NCI-H1930 (cell line): ENCODE results near the gene BACE2.
"Not testable (repeated sequence)": the region's sequence is repeated elsewhere in the genome, so short reads cannot be mapped to it uniquely, and the experiment has no call there.

ENCODE experiments used
- DNase-seq, 2 experiments: peaks; one replicate each; lab custom pipeline; 2025; lab: John Stamatoyannopoulos, UW

The BACE2 gene

DNA sequence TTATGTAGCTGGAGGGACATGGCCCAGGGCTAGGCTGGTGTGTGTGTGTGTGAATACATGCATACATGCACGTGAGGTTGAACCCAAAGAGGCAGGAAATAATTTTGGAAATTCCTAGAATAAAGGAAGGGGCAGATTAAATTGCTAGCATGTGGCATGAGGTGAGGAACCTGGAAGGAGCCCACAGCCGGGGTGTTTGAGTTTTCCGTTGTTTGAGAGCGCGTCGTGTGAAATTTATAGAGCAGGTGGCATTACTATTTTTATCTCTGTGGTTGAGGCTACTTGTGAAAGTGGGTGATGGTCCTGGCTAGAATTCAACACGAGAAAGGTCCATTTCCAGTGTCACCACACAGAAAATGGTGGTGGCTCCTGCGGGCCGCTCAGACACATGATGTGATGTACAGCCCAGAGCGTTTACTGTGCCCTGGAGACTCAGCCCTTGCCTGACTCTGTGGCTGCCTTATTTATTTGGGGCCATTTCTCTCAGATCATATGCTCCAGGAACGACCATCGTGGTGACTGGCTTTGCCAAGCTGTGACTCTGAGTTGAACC is 48.0 kb downstream of the BACE2 start:
- no peak for DNase-seq

DNA sequence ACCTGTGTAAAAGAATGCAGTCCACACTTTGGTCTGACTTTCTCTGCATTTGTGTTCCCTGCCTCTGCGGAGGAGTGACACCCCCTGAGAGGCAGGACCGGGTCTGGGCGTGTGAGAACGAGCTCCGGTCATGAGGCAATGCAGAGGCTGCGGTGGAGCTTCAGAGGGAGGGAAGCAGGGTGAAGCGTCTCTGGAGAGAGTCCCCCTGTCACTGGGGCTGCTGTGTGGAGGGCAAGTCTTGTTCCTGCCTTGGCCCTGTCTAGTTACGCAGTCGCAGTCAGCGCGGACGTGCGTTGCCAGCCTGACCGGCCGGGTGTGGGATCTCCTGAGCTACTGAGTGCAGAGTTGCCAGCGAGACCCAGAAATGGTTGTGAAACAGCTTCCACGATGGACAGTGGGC is 48.5 kb downstream of the BACE2 start:
- DNase-seq, result no peak

DNA sequence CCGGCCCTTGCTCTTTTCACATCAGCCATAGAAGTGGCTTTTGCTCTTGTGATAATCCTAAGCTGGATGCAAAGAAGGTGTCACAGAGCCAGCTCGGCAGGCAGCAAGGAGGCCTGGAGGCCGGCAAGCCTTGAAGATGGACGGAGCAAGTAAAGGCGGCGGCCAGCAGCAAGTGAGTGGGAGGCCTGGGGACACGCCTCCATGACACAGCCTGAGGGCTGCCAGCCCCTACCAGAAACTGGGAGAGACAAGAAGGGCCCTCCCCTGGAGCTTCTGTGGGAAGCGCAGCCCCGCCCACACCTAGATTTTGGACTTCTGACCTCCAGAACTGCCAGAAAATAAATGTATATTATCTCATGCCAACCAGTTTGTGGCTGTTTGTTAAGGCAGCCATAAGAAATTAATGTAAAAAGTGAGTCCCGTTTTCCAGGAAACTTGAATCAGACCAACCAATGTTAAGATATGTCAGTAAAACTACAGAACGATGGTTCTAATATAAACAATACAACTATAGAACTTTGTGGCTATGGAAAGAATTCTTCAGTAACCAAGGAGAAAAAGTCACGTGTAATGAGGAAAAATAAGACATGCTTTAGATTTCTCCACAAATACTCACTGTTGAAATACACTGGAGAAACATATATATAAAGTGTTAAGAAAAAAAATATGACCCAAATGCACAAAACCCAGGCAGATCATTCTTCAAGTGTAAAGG is 49.9 kb downstream of the BACE2 start:
- no peak for DNase-seq

GRCh38 chr21:41219498-41220207 is 51.7 kb downstream of the BACE2 start:
- DNase-seq, result no peak

DNA sequence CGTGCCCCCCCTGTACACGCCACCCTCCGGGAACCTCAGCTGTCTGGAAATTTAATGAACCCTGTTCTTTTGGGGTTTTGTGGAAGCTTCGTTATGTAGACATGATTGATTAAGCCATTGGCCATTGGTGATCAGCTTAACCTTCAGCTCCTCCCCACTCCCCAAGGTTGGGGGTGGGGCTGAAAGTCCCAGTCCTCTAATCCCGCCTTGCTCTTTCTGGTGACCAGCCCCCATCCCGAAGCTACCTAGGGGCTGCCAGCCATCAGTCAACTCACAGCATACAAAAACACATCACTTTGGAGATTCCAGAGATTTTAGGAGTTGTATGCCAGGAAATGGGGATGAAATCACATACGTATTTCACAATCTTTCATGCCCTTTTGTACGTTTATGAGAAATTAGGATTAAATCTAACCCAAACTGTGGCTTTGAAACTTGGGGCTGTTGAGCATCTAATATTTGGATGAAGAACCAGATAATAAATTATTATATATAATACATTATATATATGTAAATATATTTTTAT is 52.3 kb downstream of the BACE2 start:
- DNase-seq, result no peak

DNA sequence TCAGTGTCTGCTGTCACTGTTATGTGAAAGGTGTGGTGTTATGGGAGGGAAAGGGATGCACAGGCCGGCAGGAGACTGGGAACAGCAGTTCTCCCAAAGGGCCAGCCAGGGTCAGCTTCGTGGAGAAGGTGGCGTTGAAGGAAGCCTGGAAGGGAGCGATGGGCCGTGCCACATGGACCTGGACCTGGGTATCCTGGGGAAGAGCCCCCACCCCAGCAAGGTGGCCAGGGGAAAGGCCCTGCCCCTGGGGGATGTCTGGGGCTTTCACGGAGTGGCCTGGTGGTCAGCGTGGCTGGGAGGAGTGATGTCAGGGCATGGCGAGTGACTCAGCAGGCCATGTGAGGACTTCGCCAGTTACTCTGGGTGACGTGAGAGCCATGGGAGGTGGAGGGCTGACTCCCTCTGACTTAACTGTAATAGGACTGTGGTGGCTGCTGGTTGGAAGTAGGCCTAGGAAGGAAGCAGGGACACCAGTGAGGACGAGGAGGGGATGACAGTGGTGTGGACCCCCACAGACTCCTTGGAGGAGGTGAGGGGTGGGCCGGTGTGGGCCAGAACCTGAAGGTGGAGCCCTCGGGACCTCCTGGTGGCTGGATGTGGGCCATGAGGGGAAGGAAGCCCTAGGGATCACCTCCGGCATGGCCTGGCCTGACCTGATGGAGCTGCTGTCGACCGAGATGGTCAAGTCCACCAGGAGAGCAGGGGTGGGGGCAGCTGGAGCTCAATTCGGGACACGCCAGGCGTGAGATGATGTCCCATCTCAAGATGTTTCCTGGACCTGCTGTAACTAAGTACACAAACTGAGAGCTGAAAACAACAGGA is 54.5 kb downstream of the BACE2 start:
- no peak for DNase-seq

GRCh38 chr21:41226853-41227252 is 58.9 kb downstream of the BACE2 start:
- DNase-seq, result no peak

DNA sequence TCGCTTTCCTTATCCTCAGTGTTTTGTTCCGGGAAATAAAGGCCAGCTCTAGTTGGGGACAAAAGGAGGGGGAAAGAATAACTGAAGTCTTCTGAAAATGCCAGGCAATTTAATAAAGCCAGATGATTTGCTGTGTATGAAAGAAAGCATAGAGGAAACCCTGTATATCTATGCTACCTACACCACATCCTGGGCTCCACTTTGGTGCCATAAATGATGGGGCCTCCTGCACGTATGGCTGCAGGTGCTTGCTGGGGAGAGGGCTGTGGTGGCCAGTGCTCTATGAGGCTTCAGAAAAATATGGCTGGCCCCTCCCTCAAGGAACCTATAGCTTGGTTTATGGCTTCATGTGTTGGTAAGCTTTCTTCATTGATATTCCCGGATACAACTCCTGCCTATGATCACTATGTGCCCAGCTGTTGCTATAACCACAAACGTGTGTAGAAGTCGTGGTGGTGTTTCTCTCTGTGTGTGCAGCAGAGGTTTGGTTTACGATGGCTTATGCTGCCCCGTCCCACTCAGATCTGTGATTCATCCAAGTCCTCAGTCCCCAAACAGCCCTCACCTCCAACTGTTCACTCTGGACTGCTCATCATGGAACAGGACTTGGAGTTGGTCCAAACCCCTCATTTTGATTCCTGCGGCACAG is 59.5 kb downstream of the BACE2 start:
- no peak for DNase-seq

- DNase-seq, result no peak
Observed at GRCh38 chr21:41228006-41228370, 60.0 kb downstream of the BACE2 start.

DNA sequence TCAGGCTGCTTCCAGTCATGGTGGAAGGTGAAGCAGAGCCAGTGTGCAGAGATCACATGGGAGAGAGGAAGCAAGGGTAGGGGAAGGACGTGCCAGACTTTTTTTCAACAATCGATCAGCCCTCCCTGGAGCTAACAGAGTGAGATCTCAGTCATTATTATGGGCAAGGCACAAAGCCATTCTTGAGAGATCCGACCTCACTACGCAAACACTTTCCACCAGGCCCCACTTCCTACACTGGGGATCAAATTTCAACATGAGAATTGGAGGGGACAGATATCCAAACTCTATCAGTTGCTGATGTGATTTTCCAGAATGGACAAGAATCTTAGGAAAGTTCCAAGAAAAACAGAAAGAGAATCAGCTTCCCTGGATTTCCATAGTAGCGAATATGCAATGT is 60.5 kb downstream of the BACE2 start:
- no peak for DNase-seq

DNA sequence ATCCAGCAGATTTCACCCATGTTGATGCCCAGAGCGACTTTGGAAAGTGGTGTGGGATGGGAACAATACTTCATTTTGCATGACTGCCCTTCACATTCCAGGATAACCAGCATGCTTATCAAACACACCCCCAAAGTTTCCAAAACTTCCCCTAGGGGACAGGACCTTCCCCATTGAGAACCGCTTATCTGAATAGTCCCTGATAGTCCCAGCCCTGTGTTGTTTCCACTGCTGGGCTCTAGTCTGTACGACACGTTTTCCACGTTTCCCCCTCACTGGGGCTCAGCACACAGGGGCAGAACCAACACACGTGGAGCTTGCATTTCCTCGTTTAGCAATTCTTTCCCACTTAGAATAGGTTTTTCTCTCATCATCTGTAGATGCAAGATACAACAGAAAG is 61.0 kb downstream of the BACE2 start:
- no peak for DNase-seq

DNA sequence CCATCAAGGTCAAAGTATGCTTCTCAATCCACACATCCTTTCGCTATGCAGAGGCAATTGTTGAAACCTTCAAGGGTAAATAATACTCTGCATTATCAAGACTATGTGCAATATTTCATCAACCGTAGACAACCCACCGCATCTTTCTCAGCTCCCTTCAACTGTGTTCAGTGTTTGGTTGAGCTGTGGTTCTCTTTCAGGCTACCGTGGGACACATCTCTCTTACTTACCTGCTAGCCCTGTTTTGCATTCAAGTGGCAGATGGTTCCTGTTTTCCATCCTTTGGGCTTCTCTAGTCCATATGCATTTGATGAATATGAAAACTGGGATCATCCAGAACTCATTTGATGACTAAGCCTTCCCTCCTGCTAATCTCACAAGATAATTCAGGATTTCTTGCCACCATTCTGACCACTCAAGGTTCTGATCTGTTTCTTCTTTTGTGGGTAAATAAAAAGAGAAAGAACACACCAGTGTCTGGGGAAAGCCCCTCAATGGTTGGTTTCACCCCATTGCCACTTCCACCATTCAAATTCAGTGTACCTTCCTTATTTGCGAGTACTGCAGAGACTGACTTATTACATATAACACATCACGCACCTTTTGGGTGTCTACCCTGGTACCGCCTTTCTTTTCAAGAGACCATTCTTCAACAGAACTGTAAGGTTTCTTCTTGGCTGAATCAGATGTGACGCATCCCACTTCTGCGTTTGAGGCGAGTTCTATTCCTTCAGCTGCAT is 61.7 kb downstream of the BACE2 start:
- no peak for DNase-seq

DNA sequence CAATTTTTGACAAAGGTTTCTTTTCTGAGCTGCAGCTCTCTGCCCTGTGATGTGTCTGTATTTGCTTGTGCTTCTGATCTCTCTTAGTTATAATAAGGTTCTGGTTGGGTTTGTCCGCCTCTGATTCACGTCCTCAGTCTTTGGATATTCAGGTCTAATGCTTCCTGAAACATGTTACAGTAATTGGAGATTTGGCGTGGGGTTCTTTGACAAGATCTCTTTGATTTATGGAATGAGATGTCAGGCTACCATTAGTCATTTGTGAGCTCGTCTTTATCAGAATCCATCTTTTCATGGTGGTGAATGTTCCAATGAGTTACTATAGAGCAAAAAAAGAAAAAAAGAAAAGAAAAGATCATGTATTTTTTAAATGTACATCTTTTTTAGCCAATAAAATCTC is 62.5 kb downstream of the BACE2 start:
- no peak for DNase-seq

DNA sequence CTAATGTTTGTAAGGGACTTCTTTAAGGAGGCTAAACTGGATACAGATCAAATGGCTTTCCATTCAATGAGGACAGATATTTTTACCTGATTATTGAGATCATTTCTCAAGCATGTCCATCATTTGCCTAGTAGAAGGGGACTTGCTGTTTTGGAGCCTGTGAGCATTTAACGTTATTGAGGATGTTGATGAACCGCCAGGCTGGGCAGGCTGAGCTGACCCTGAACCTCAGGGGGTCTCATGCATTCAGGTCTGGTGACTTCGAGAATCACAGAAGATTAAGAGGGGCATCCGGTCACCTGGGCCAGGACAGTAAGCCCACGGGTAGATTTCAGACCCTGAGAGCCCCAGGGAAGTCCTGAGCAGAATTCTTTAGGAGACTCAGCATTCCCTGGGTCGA is 63.1 kb downstream of the BACE2 start:
- no peak for DNase-seq

DNA sequence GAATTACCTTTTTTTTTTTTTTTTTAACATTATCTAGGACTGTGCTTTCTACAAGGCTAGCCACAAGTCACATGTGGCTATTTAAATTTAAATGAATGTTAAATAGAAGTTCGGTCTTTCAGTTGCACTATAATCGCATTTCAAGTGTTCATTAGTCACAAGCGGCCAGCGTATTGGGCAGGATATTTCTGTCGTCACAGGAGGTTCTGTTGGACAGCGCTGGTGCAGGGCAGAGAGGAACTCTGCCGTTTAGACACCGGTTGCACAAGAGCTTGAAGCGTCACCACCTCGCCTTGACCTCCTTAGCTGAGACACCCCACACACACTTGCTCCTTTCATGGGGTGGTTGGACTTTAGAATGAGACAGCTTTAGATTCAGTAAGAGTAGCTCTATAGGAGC is 64.1 kb downstream of the BACE2 start:
- DNase-seq, result no peak

DNA sequence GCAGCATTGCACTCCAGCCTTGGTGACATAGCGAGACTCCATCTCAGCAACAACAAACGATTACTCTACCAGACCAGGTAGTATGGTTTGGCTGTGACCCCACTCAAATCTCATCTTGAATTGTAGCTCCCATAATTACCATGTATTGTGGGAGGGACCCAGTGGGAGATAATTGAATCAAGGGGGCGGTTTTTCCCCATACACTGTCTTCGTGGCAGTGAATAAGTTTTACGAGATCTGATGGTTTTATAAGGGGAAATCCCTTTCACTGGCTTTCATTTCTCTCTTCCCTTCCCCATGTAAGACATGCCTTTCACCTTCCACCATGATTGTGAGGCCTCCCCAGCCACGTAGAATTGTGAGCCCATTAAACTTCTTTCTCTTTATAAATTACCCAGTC is 66.0 kb downstream of the BACE2 start:
- no peak for DNase-seq

- DNase-seq, result no peak
Observed at GRCh38 chr21:41234569-41234968, 66.6 kb downstream of the BACE2 start.

DNA sequence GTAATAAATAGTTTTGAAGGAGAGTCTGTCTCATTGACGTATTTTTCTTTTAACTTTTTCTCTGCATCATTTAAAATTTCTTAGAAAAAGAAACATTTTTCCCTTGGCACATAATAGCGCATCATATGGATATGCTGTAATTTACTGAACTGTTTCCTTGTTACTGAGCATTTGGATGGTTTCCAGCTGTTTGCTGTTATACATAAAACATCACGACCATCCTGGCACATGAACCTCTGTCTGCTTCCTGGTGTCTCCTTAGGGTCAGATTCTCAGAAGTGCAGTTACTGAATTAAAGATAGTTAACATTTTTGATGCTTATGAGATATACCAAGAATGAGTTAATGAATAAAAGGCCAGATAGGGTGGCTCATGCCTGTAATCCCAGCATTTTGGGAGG is 67.2 kb downstream of the BACE2 start:
- no peak for DNase-seq

DNA sequence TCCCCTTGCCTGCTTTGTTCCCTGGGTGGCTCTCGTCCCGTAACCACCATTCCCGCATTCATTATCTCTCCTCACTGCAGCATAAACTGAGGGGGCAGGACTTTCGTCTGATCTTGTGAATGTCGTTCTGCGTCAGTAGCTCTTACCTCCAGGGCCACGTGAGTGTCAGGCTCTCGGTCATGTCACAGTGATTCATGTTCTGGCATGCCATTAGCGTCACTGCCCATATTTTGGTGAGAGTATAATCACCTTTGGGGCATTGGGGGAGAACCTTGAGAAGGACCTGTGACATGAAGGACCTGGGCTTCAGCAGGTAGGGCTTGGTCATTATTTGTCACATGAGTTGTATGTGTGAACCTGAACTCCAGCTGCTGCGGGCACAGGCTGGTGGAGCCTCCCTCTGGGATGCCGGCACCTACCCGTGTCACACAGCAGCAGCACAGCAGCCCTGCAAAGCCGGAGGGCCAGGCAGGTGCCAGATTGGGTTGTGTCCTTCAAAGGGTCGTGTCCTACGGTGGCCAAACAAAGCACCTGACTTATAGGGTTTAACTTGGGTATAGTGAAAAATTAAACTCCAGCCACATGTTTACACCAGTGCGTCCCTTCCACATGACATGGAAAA is 68.5 kb downstream of the BACE2 start:
- no peak for DNase-seq

DNA sequence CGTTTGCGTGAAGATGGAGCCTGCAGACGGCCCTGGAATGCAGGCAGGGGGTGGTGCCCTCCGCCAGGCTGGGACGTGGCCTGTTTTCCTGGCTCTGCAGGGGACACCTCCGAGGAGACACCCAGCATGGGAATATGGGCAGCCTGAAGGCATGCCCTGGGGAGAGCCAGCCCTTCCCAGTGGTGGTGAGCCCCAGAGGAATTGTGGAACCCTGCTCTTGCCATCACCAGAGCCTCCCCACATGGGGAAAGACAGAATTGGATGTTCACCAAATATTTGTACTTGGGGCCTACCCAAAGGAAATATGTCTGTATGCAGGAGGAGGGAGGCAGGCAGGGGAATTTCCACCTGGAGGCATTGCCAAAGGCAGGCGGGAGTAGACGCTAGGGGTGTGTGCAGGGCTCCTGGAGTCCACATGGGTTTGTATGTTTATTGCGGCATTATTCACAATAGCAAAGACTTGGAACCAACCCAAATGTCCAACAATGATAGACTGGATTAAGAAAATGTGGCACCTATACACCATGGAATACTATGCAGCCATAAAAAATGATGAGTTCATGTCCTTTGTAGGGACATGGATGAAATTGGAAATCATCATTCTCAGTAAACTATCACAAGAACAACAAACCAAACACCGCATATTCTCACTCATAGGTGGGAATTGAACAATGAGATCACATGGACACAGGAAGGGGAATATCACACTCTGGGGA is 70.3 kb downstream of the BACE2 start:
- DNase-seq, result not testable (repeated sequence)
